HepG2 (cell line): ENCODE results near the gene UROS. TPM values are rescaled to one million over a fixed set of nuclear protein-coding genes. Genes with fewer than 3 reads are reported as not detected.
A peak's percentile ranks its signal among the peaks of the same experiment; 100 is the strongest.

Experiments
- BHLHE40 ChIP-seq: IDR thresholded peaks from 2 replicates; pipeline ENCODE4 v1.6.1; 2011; ENCODE audit warnings: low read length, improper control_type of control experiment
- BRF2 ChIP-seq: sonication (generic); formaldehyde crosslinking; IDR thresholded peaks from 2 replicates; pipeline ENCODE4 v1.8.1; 2022; ENCODE audit warnings: mild to moderate bottlenecking, missing genetic modification reagents
- CAMTA2 ChIP-seq: sonication (generic); formaldehyde crosslinking; IDR thresholded peaks from 2 replicates; pipeline ENCODE4 v1.4.0; 2020; ENCODE audit warnings: mild to moderate bottlenecking, missing genetic modification reagents, borderline replicate concordance
- HHEX ChIP-seq: IDR thresholded peaks from 2 replicates; pipeline ENCODE4 v1.6.1; 2016; ENCODE audit warnings: control low read depth
- HOXD1 ChIP-seq: sonication (generic); formaldehyde crosslinking; IDR thresholded peaks from 2 replicates; pipeline ENCODE4 v1.5.0; 2020; ENCODE audit warnings: missing genetic modification reagents
- IKZF4 ChIP-seq: sonication (generic); formaldehyde crosslinking; IDR thresholded peaks from 2 replicates; pipeline ENCODE4 v1.5.1; 2020; ENCODE audit warnings: borderline replicate concordance, mild to moderate bottlenecking, low read depth, missing genetic modification reagents; ENCODE audit errors: not compliant biosample characterization
- JUNB ChIP-seq: sonication (generic); formaldehyde crosslinking; IDR thresholded peaks from 2 replicates; pipeline ENCODE4 v1.8.0; 2022; ENCODE audit warnings: missing genetic modification reagents, mild to moderate bottlenecking, borderline replicate concordance
- KAT2B ChIP-seq: fragments of 150-350 bp; IDR thresholded peaks from 2 replicates; pipeline ENCODE4 v1.6.1; 2014; ENCODE audit warnings: low read depth, low read length, borderline replicate concordance
- PAXIP1 ChIP-seq: sonication (generic); formaldehyde crosslinking; conservative IDR thresholded peaks from 2 replicates; pipeline ENCODE4 v1.4.0; 2020; ENCODE audit warnings: mild to moderate bottlenecking, missing genetic modification reagents, moderate library complexity
- RBAK ChIP-seq: sonication (generic); formaldehyde crosslinking; IDR thresholded peaks from 2 replicates; pipeline ENCODE4 v1.5.1; 2020; ENCODE audit warnings: mild to moderate bottlenecking, missing genetic modification reagents
- SIN3A ChIP-seq: IDR thresholded peaks from 2 replicates; pipeline ENCODE4 v1.6.1; 2011; ENCODE audit warnings: low read depth, mild to moderate bottlenecking, control low read depth, low read length, borderline replicate concordance
- ZFP37 ChIP-seq: sonication (generic); formaldehyde crosslinking; IDR thresholded peaks from 2 replicates; pipeline ENCODE4 v1.4.0; 2020; ENCODE audit warnings: missing genetic modification reagents, borderline replicate concordance
- ZNF350 ChIP-seq: sonication (generic); formaldehyde crosslinking; IDR thresholded peaks from 2 replicates; pipeline ENCODE4 v1.4.0; 2020; ENCODE audit warnings: mild to moderate bottlenecking, low read depth, missing genetic modification reagents, borderline replicate concordance
- ZNF407 ChIP-seq: sonication (generic); formaldehyde crosslinking; IDR thresholded peaks from one replicate; pipeline ENCODE4 v1.5.1; 2020; ENCODE audit warnings: mild to moderate bottlenecking, missing genetic modification reagents; ENCODE audit errors: not compliant biosample characterization
- ZNF720 ChIP-seq: sonication (generic); formaldehyde crosslinking; IDR thresholded peaks from 2 replicates; pipeline ENCODE4 v1.4.0; 2020; ENCODE audit warnings: missing genetic modification reagents
- polyA plus RNA-seq, 8 experiments: library from polyadenylated mRNA; depleted of rRNA in 3 of 8; stranded (reverse) in 7 of 8; unstranded in 1 of 8; fragments of >200 nt; fragmentation: Illumina TruSeq in 4 of 8; extraction: Trizol in 4 of 8; gene quantifications; 2 replicates each; pipeline versions ENCODE4 v1.2.1 to v1.2.3, GENCODE V29; 2011 to 2016; ENCODE audit warnings: low read depth in 4 of 8, missing spikeins in 1 of 8, mixed read lengths in 1 of 8; ENCODE audit not compliant: insufficient read depth in 1 of 8
- total RNA-seq, 5 experiments: library from RNA; depleted of rRNA; stranded (reverse); fragments of >200 nt; fragmentation: Illumina TruSeq; extraction: Trizol; gene quantifications; 2 replicates each; pipeline ENCODE4 v1.2.3, GENCODE V29; 2016; ENCODE audit warnings: low read depth in 1 of 5

The UROS gene
- total and polyA plus RNA-seq, 2 of the 13 experiments (the other 11 are each of a cell fraction or from before 2014, with no cell fraction given) = 14.8 to 49.9 TPM

- TF ChIP-seq RBAK (peak; percentile 69; the same call in 1 of the 2 replicates), JUNB (peak; percentile 47; the same call in 1 of the 2 replicates), HHEX (peak; percentile 79), SIN3A (no peak), ZNF407 (CRISPR knock-in tag) (no peak), KAT2B (no peak), ZFP37 (CRISPR knock-in tag) (no peak), PAXIP1 (CRISPR knock-in tag) (peak; percentile 96), BHLHE40 (no peak), BRF2 (CRISPR knock-in tag) (no peak), IKZF4 (no peak), CAMTA2 (no peak), HOXD1 (CRISPR knock-in tag) (peak; percentile 76), ZNF350 (CRISPR knock-in tag) (peak; percentile 96), ZNF720 (CRISPR knock-in tag) (no peak)
Observed at GRCh38 chr10:125792342-125793300, 30.4 kb downstream of the UROS start (continued).
